IMR-90 (cell line): ENCODE results near the gene BTNL3. TPM values are rescaled to one million over a fixed set of nuclear protein-coding genes. Genes with fewer than 3 reads are reported as not detected.
"Not testable (repeated sequence)": the region's sequence is repeated elsewhere in the genome, so short reads cannot be mapped to it uniquely, and the experiment has no call there.

Source experiments
- ATAC-seq: fragments of 200-7000 bp; cut with Tn5 transposase; 2 replicates; pipeline ENCODE4 v1.9.1; 2020; ENCODE audit warnings: low read depth, mild to moderate bottlenecking, moderate library complexity
- BruUV-seq: library from RNA; stranded (reverse); fragments of 400-500 nt; replicated peaks from 2 replicates; lab custom pipeline; 2021; lab: Mats Ljungman, UMichigan
- CTCF ChIA-PET: fragments of 300-600 bp; formaldehyde crosslinking; extraction: SDS; loops from one replicate; lab custom pipeline; 2021; ENCODE audit warnings: antibody characterized with exemption; lab: Yijun Ruan, JAX
- POLR2A ChIA-PET: fragments of 300-600 bp; sonication (Branson Sonifier 250); formaldehyde crosslinking; loops from one replicate; lab custom pipeline; 2022; ENCODE audit warnings: antibody characterized with exemption; ENCODE audit not compliant: unreplicated experiment; lab: Charles Lee
- DNase-seq: peaks from one replicate; pipeline ENCODE4 v3.0.0; 2013
- H2AFZ ChIP-seq: replicated peaks from 2 replicates; pipeline ENCODE3; 2013; ENCODE audit warnings: low read length, mild to moderate bottlenecking; ENCODE audit not compliant: poor library complexity
- H2AK5ac ChIP-seq: 2 replicates; pipeline ENCODE4 v1.6.1; 2013; ENCODE audit warnings: low read depth, low read length, inconsistent platforms
- H2AK9ac ChIP-seq: replicated peaks from 2 replicates; pipeline ENCODE3; 2013; ENCODE audit warnings: mild to moderate bottlenecking, low read depth, low read length, moderate library complexity; ENCODE audit not compliant: poor library complexity
- H2BK120ac ChIP-seq: 2 replicates; pipeline ENCODE4 v1.6.1; 2013; ENCODE audit warnings: low read depth, low read length, inconsistent platforms
- H2BK15ac ChIP-seq: 3 replicates; pipeline ENCODE4 v1.6.1; 2013; ENCODE audit warnings: low read depth, low read length, inconsistent platforms
- H2BK20ac ChIP-seq: 2 replicates; pipeline ENCODE4 v1.6.1; 2013; ENCODE audit warnings: low read depth, mild to moderate bottlenecking, inconsistent platforms, low read length, moderate library complexity
- H2BK5ac ChIP-seq: 2 replicates; pipeline ENCODE4 v1.6.1; 2013; ENCODE audit warnings: mild to moderate bottlenecking, low read depth, low read length, inconsistent platforms; ENCODE audit not compliant: poor library complexity, severe bottlenecking
- H3K14ac ChIP-seq: replicated peaks from 2 replicates; pipeline ENCODE4 v1.6.1; 2013; ENCODE audit warnings: low read depth, low read length, inconsistent platforms
- H3K18ac ChIP-seq: 2 replicates; pipeline ENCODE4 v1.6.1; 2013; ENCODE audit warnings: low read depth, low read length, control low read depth
- H3K23ac ChIP-seq: 2 replicates; pipeline ENCODE4 v1.6.1; 2013; ENCODE audit warnings: low read depth, low read length, inconsistent platforms
- H3K27ac ChIP-seq: 2 replicates; pipeline ENCODE4 v1.5.1; 2013; ENCODE audit warnings: mild to moderate bottlenecking, control low read depth, low read length; ENCODE audit not compliant: insufficient read depth
- H3K27me3 ChIP-seq: 2 replicates; pipeline ENCODE4 v1.6.1; 2013; ENCODE audit warnings: low read length; ENCODE audit not compliant: control insufficient read depth, insufficient read depth
- H3K36me3 ChIP-seq: 2 replicates; pipeline ENCODE4 v1.6.1; 2013; ENCODE audit warnings: low read length, mixed read lengths; ENCODE audit not compliant: control insufficient read depth, insufficient read depth
- H3K4ac ChIP-seq: 2 replicates; pipeline ENCODE4 v1.6.1; 2013; ENCODE audit warnings: low read depth, low read length, inconsistent platforms
- H3K4me1 ChIP-seq: 2 replicates; pipeline ENCODE4 v1.6.1; 2013; ENCODE audit warnings: low read length, mixed read lengths; ENCODE audit not compliant: control insufficient read depth, insufficient read depth
- H3K4me2 ChIP-seq: 2 replicates; pipeline ENCODE4 v1.6.1; 2013; ENCODE audit warnings: low read depth, mild to moderate bottlenecking, control low read depth, low read length, moderate library complexity
- H3K4me3 ChIP-seq: 2 replicates; pipeline ENCODE4 v1.5.1; 2013; ENCODE audit warnings: low read depth, mild to moderate bottlenecking, control low read depth, low read length, moderate library complexity; ENCODE audit not compliant: insufficient read depth
- H3K56ac ChIP-seq: 2 replicates; pipeline ENCODE4 v1.6.1; 2013; ENCODE audit warnings: low read length, inconsistent platforms; ENCODE audit not compliant: insufficient read depth; ENCODE audit errors: extremely low read depth
- H3K79me1 ChIP-seq, 2 experiments: 2 replicates each; pipeline ENCODE4 v1.6.1; 2013; ENCODE audit warnings: low read length in 2 of 2, inconsistent platforms in 1 of 2, low read depth in 1 of 2
- H3K9ac ChIP-seq: 2 replicates; pipeline ENCODE4 v1.6.1; 2013; ENCODE audit warnings: low read depth, low read length, control low read depth
- H3K9me1 ChIP-seq: 2 replicates; pipeline ENCODE4 v1.6.1; 2013; ENCODE audit warnings: low read length, inconsistent platforms; ENCODE audit not compliant: insufficient read depth
- H3K9me3 ChIP-seq: 2 replicates; pipeline ENCODE4 v1.6.1; 2013; ENCODE audit warnings: low read length; ENCODE audit not compliant: control insufficient read depth, insufficient read depth
- H4K20me1 ChIP-seq: 2 replicates; pipeline ENCODE4 v1.6.1; 2013; ENCODE audit warnings: low read length, inconsistent platforms; ENCODE audit not compliant: insufficient read depth
- H4K5ac ChIP-seq: 2 replicates; pipeline ENCODE4 v1.6.1; 2013; ENCODE audit warnings: mild to moderate bottlenecking, low read depth, low read length, control low read depth
- H4K8ac ChIP-seq, 2 experiments: 2 replicates each; pipeline ENCODE4 v1.6.1; 2013; ENCODE audit warnings: low read depth in 2 of 2, low read length in 2 of 2, control low read depth in 1 of 2, inconsistent platforms in 1 of 2
- H4K91ac ChIP-seq: 2 replicates; pipeline ENCODE4 v1.6.1; 2013; ENCODE audit warnings: low read depth, low read length, inconsistent platforms; ENCODE audit not compliant: insufficient read depth
- WGBS, 2 experiments: methylation state at CpG; one replicate each; pipeline versions ENCODE4 v1.1.5 to v1.1.7; 2013; ENCODE audit warnings: missing lambda C conversion rate in 2 of 2; ENCODE audit not compliant: insufficient read length in 1 of 2; ENCODE audit errors: extremely low coverage in 2 of 2; 5-methylcytosine and 5-hydroxymethylcytosine counted together
- dilution Hi-C: fragments of 300-500 bp; cut with HindIII; formaldehyde crosslinking; loops from one replicate; pipeline ENCODE4 v1.14.3; 2018; ENCODE audit warnings: low sequenced_read_pairs; ENCODE audit not compliant: unreplicated experiment
- in situ Hi-C: fragments of 300-500 bp; cut with MboI; formaldehyde crosslinking; loops from 3 replicates; pipeline ENCODE4 v1.14.3; 2019; ENCODE audit warnings: low sequenced_read_pairs, inconsistent platforms, mixed read lengths
- intact Hi-C: fragments of 100-400 bp; cut with micrococcal nuclease; formaldehyde crosslinking; loops from 2 replicates; pipeline ENCODE4 v1.10.0; 2022
- polyA plus RNA-seq, 3 experiments: library from polyadenylated mRNA; depleted of rRNA; stranded (reverse); fragments of >200 nt; gene quantifications; 2 replicates each; pipeline ENCODE4 v1.2.3, GENCODE V29; 2012; ENCODE audit warnings: low replicate concordance in 1 of 3
- total RNA-seq: library from RNA; depleted of rRNA; stranded (reverse); fragments of >200 nt; gene quantifications from 2 replicates; pipeline ENCODE4 v1.2.3, GENCODE V29; 2012

The BTNL3 gene
- total and polyA plus RNA-seq, 2 of the 4 experiments (the other 2 are of a cell fraction), result not detected

- POLR2A ChIA-PET, H3K4me2 ChIP-seq, H4K20me1 ChIP-seq, H3K36me3 ChIP-seq, H3K4ac ChIP-seq, intact Hi-C loops, DNase-seq, H3K14ac ChIP-seq, H4K91ac ChIP-seq, H3K18ac ChIP-seq, H3K27me3 ChIP-seq, H2BK120ac ChIP-seq, CTCF ChIA-PET, H3K4me3 ChIP-seq, H3K56ac ChIP-seq, H2BK20ac ChIP-seq, H2AK5ac ChIP-seq, dilution Hi-C loops, H2AK9ac ChIP-seq, ATAC-seq, H2AFZ ChIP-seq, H3K9ac ChIP-seq, in situ Hi-C loops, H4K8ac ChIP-seq, H4K5ac ChIP-seq, H3K9me1 ChIP-seq, H3K4me1 ChIP-seq, H2BK5ac ChIP-seq, H2BK15ac ChIP-seq, H3K23ac ChIP-seq, BruUV-seq, H3K79me1 ChIP-seq, H3K27ac ChIP-seq: not testable (repeated sequence)
- no CpG with 5 or more reads among the region's 4 CpGs for WGBS, 2 experiments
- peaks cover 11% of the 10 kb centered on the region; the same call in 1 of the 2 replicates for H3K9me3 ChIP-seq
Observed at GRCh38 chr5:181010018-181010417, 21.4 kb downstream of the BTNL3 start.

GRCh38 chr5:181014654-181015053 lies 26.0 kb downstream of the BTNL3 start:
- H2AK5ac ChIP-seq, H3K9me3 ChIP-seq, H4K91ac ChIP-seq, H2BK20ac ChIP-seq, H2AK9ac ChIP-seq, BruUV-seq, H3K36me3 ChIP-seq, H3K14ac ChIP-seq, H2BK15ac ChIP-seq, H3K23ac ChIP-seq, POLR2A ChIA-PET, in situ Hi-C loops, ATAC-seq, H3K4ac ChIP-seq, H4K20me1 ChIP-seq, DNase-seq, H2BK120ac ChIP-seq, H3K79me1 ChIP-seq, dilution Hi-C loops, H3K18ac ChIP-seq, H3K4me2 ChIP-seq, H3K9ac ChIP-seq, H3K9me1 ChIP-seq, H4K8ac ChIP-seq, H3K56ac ChIP-seq, H2BK5ac ChIP-seq, H2AFZ ChIP-seq, H3K4me1 ChIP-seq, H3K4me3 ChIP-seq, H3K27ac ChIP-seq, CTCF ChIA-PET, H3K27me3 ChIP-seq, H4K5ac ChIP-seq: not testable (repeated sequence)
- intact Hi-C loops, result loop anchor here (5.0 kb wide), 1 partner anchor 72 kb away; no protein-coding TSS in a partner anchor
